ENCODE measurements around the gene HIF3A.

- no peak for TF ChIP-seq GATA2 (IDR thresholded peaks at IDR 0.05; ENCODE audit: low read depth, low read length)
- TF ChIP-seq GATA3 (IDR thresholded peaks at IDR 0.05; ENCODE audit: low read depth, low read length), result no peak
Measured at GRCh38 chr19:46339446-46339845, 42.6 kb downstream of the HIF3A start.

All from SH-SY5Y (cell line).